H1 (cell line): ENCODE measurements around the gene NEK3.

Experiments used
- CTCF ChIP-seq, 3 experiments: IDR thresholded peaks; 1 replicate in 2 of 3; 2 replicates in 1 of 3; pipeline versions ENCODE4 v1.5.1 to v1.6.1; 2011; ENCODE audit warnings: low read length in 3 of 3, mild to moderate bottlenecking in 3 of 3, inconsistent platforms in 2 of 3, low read depth in 1 of 3, moderate library complexity in 1 of 3; ENCODE audit not compliant: insufficient read depth in 1 of 3; ENCODE audit errors: control extremely low read depth in 1 of 3
- POLR2A ChIP-seq, 2 experiments: IDR thresholded peaks; 1 replicate in 1 of 2; 2 replicates in 1 of 2; pipeline ENCODE4 v1.6.1; 2011; ENCODE audit warnings: low read depth in 2 of 2, low read length in 2 of 2, mild to moderate bottlenecking in 2 of 2; ENCODE audit errors: control extremely low read depth in 1 of 2
- RAD21 ChIP-seq, 2 experiments: IDR thresholded peaks in 1 of 2; conservative IDR thresholded peaks in 1 of 2; 2 replicates each; pipeline ENCODE4 v1.6.1; 2011; ENCODE audit warnings: low read depth in 2 of 2, low read length in 2 of 2, improper control_type of control experiment in 1 of 2, inconsistent platforms in 1 of 2, mild to moderate bottlenecking in 1 of 2, moderate library complexity in 1 of 2
- YY1 ChIP-seq: IDR thresholded peaks from 2 replicates; pipeline ENCODE4 v1.6.1; 2011; ENCODE audit warnings: low read depth, mild to moderate bottlenecking, low read length
- TF ChIP-seq, protein P1 (sequence below): IDR thresholded peaks from 2 replicates; pipeline ENCODE4 v1.6.1; 2011; ENCODE audit warnings: low read length, improper control_type of control experiment
- TF ChIP-seq, protein P2 (sequence below): IDR thresholded peaks from 2 replicates; pipeline ENCODE4 v1.6.1; 2012; ENCODE audit warnings: inconsistent platforms

GRCh38 chr13:52141299-52141698 is 18.1 kb downstream of the NEK3 start:
- TF ChIP-seq CTCF (IDR thresholded peaks at IDR 0.05; ENCODE audit: control extremely low read depth in 1 of 3, insufficient read depth in 1 of 3, low read depth in 1 of 3, low read length in 3 of 3) (no peak), POLR2A (IDR thresholded peaks at IDR 0.05; ENCODE audit: control extremely low read depth in 1 of 2, low read depth in 2 of 2, low read length in 2 of 2) (no peak), RAD21 (IDR thresholded peaks at IDR 0.05 in 1 of 2, conservative IDR thresholded peaks at IDR 0.05 in 1 of 2; ENCODE audit: low read depth in 2 of 2, low read length in 2 of 2) (no peak), YY1 (no peak)
- TF ChIP-seq, protein P1, sequence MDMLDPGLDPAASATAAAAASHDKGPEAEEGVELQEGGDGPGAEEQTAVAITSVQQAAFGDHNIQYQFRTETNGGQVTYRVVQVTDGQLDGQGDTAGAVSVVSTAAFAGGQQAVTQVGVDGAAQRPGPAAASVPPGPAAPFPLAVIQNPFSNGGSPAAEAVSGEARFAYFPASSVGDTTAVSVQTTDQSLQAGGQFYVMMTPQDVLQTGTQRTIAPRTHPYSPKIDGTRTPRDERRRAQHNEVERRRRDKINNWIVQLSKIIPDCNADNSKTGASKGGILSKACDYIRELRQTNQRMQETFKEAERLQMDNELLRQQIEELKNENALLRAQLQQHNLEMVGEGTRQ, result no peak
- TF ChIP-seq, protein P2, sequence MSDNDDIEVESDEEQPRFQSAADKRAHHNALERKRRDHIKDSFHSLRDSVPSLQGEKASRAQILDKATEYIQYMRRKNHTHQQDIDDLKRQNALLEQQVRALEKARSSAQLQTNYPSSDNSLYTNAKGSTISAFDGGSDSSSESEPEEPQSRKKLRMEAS, result no peak
